Kidney epithelial cell (primary cell): ENCODE data around the gene GSTP1. TPM values are rescaled to one million over a fixed set of nuclear protein-coding genes. Genes with fewer than 3 reads are reported as not detected.

Experiments
- DNase-seq: peaks from one replicate; pipeline ENCODE4 v3.0.0-alpha.2; 2010; ENCODE audit warnings: low read depth
- H3K27me3 ChIP-seq: 2 replicates; pipeline ENCODE4 v1.6.0; 2011; ENCODE audit warnings: low read length; ENCODE audit not compliant: control insufficient read depth, insufficient read depth
- H3K36me3 ChIP-seq: 2 replicates; pipeline ENCODE4 v1.5.1; 2011; ENCODE audit warnings: low read length; ENCODE audit not compliant: control insufficient read depth, insufficient read depth
- H3K4me3 ChIP-seq: 2 replicates; pipeline ENCODE4 v1.5.1; 2011; ENCODE audit warnings: low read depth, mild to moderate bottlenecking, control low read depth, low read length
- CTCF ChIP-seq: IDR thresholded peaks from 2 replicates; pipeline ENCODE4 v1.5.1; 2011; ENCODE audit warnings: mild to moderate bottlenecking, moderate library complexity, low read length, control low read depth, inconsistent platforms; ENCODE audit not compliant: insufficient read depth, poor library complexity, severe bottlenecking
- total RNA-seq: library from RNA; depleted of rRNA; stranded (reverse); fragments of >200 nt; gene quantifications from 2 replicates; pipeline ENCODE4 v1.2.3, GENCODE V29; 2015

GSTP1 gene
- total RNA-seq, 1 donor from 2014 or later, result 1,390 TPM

- TF ChIP-seq CTCF, result peak; percentile 68
- Histone ChIP-seq H3K4me3 (peak overlapping the region; percentile 1), H3K27me3 (peaks cover 24% of the 10 kb centered on the region), H3K36me3 (no peaks in the 10 kb centered on the region)
- DNase-seq, result no peak
Observed at GRCh38 chr11:67613960-67614715, 30.5 kb downstream of the GSTP1 start.

GRCh38 chr11:67614730-67615714 lies 31.4 kb downstream of the GSTP1 start:
- H3K36me3 ChIP-seq, result no peaks in the 10 kb centered on the region
- peak; percentile 66 for TF ChIP-seq CTCF
- H3K4me3 ChIP-seq, result no peak overlapping the region
- peaks cover 24% of the 10 kb centered on the region for H3K27me3 ChIP-seq
- no peak for DNase-seq

- TF ChIP-seq CTCF, result no peak
- Histone ChIP-seq H3K36me3 (no peaks in the 10 kb centered on the region), H3K27me3 (peaks cover 24% of the 10 kb centered on the region), H3K4me3 (no peak overlapping the region)
- no peak for DNase-seq
Observed at GRCh38 chr11:67615728-67616430, 32.3 kb downstream of the GSTP1 start.

GRCh38 chr11:67616431-67617242 lies 33.0 kb downstream of the GSTP1 start:
- H3K27me3 ChIP-seq, result peaks cover 24% of the 10 kb centered on the region

More at GRCh38 chr11:67616431-67617242, 33.0 kb downstream of the GSTP1 start:
- no peak for DNase-seq
- Histone ChIP-seq H3K36me3 (no peaks in the 10 kb centered on the region), H3K4me3 (no peak overlapping the region)
- TF ChIP-seq CTCF, result no peak
